H1 (cell line): Measurements from ENCODE around the gene LITAFD. TPM values are rescaled to one million over a fixed set of nuclear protein-coding genes. Genes with fewer than 3 reads are reported as not detected.
A peak's percentile ranks its signal among the peaks of the same experiment; 100 is the strongest.

Source experiments
- CTCF ChIA-PET: fragments of 300-600 bp; sonication (Branson Sonifier 250); formaldehyde crosslinking; loops from one replicate; lab custom pipeline; 2021; ENCODE audit not compliant: partially characterized antibody; lab: Charles Lee
- POLR2A ChIA-PET: fragments of 300-600 bp; sonication (Branson Sonifier 250); formaldehyde crosslinking; loops from one replicate; lab custom pipeline; 2021; ENCODE audit warnings: inconsistent platforms; ENCODE audit not compliant: partially characterized antibody; lab: Charles Lee
- DNase-seq, 2 experiments: peaks; one replicate each; pipeline versions ENCODE4 v3.0.0 to v3.0.0-alpha.2; 2010 to 2022; ENCODE audit warnings: low spot score in 2 of 2, low read depth in 1 of 2, mixed read lengths in 1 of 2
- FAIRE-seq: peaks from 2 replicates; lab custom pipeline; 2011; peaks lifted over from hg19 to GRCh38; lab: Jason Lieb, UNC
- H2AFZ ChIP-seq: 2 replicates; pipeline ENCODE4 v1.8.1; 2012; ENCODE audit warnings: low read length, inconsistent platforms
- H2AK5ac ChIP-seq: 2 replicates; pipeline ENCODE4 v1.6.1; 2013; ENCODE audit warnings: low read depth, low read length
- H2BK120ac ChIP-seq: replicated peaks from 2 replicates; pipeline ENCODE3; 2013; ENCODE audit warnings: low read depth, low read length, inconsistent platforms
- H2BK12ac ChIP-seq: 2 replicates; pipeline ENCODE4 v1.6.1; 2013; ENCODE audit warnings: low read depth, low read length
- H2BK15ac ChIP-seq: 2 replicates; pipeline ENCODE4 v1.6.1; 2013; ENCODE audit warnings: low read length
- H2BK20ac ChIP-seq: 2 replicates; pipeline ENCODE4 v1.6.1; 2013; ENCODE audit warnings: low read length
- H2BK5ac ChIP-seq: 2 replicates; pipeline ENCODE4 v1.6.1; 2013; ENCODE audit warnings: low read depth, low read length
- H3K14ac ChIP-seq: 2 replicates; pipeline ENCODE4 v1.6.1; 2013; ENCODE audit warnings: inconsistent platforms; ENCODE audit not compliant: insufficient read length
- H3K18ac ChIP-seq: 2 replicates; pipeline ENCODE4 v1.6.1; 2013; ENCODE audit warnings: low read length; ENCODE audit errors: extremely low read depth
- H3K23ac ChIP-seq: 2 replicates; pipeline ENCODE4 v1.6.1; 2013; ENCODE audit warnings: inconsistent platforms; ENCODE audit not compliant: insufficient read length
- H3K23me2 ChIP-seq: 2 replicates; pipeline ENCODE4 v1.6.1; 2013; ENCODE audit warnings: low read depth, low read length
- H3K27ac ChIP-seq: 2 replicates; pipeline ENCODE4 v1.6.1; 2011; ENCODE audit warnings: low read depth, low read length, inconsistent platforms
- H3K27me3 ChIP-seq, 4 experiments: replicated peaks in 1 of 4; 1 replicate in 1 of 4; 2 replicates in 3 of 4; pipeline versions ENCODE4 v1.6.1 to v1.8.1; 2011 to 2013; ENCODE audit warnings: low read length in 3 of 4, mild to moderate bottlenecking in 3 of 4, inconsistent platforms in 2 of 4, mixed read lengths in 2 of 4, moderate library complexity in 1 of 4; ENCODE audit not compliant: control insufficient read depth in 3 of 4, insufficient read depth in 3 of 4; ENCODE audit errors: extremely low read depth in 1 of 4
- H3K36me3 ChIP-seq, 4 experiments: 2 replicates each; pipeline versions ENCODE4 v1.6.1 to v1.8.1; 2011 to 2013; ENCODE audit warnings: mild to moderate bottlenecking in 4 of 4, low read length in 3 of 4, moderate library complexity in 2 of 4, control low read depth in 1 of 4, inconsistent platforms in 1 of 4; ENCODE audit not compliant: insufficient read depth in 4 of 4, control insufficient read depth in 2 of 4
- H3K4ac ChIP-seq: replicated peaks from 2 replicates; pipeline ENCODE3; 2013; ENCODE audit warnings: low read length, low read depth, mixed read lengths, inconsistent platforms; ENCODE audit not compliant: insufficient read length
- H3K4me1 ChIP-seq, 4 experiments: replicated peaks in 1 of 4; 1 replicate in 1 of 4; 2 replicates in 3 of 4; pipeline versions ENCODE4 v1.6.1 to v1.8.1; 2011 to 2013; ENCODE audit warnings: low read length in 3 of 4, inconsistent platforms in 2 of 4, mixed read lengths in 1 of 4; ENCODE audit not compliant: insufficient read depth in 4 of 4, control insufficient read depth in 3 of 4
- H3K4me2 ChIP-seq, 2 experiments: 2 replicates each; pipeline versions ENCODE4 v1.6.1 to v1.8.1; 2011 to 2013; ENCODE audit warnings: low read depth in 2 of 2, low read length in 2 of 2, control low read depth in 1 of 2, inconsistent platforms in 1 of 2, mild to moderate bottlenecking in 1 of 2; ENCODE audit not compliant: insufficient read depth in 1 of 2
- H3K4me3 ChIP-seq, 4 experiments: fragments of 200-600, 300-600 bp in 1 of 4; sonication (generic), shearing (Covaris generic), sonication (Bioruptor Twin) in 1 of 4; 2 replicates each; pipeline versions ENCODE4 v1.5.1 to v1.8.1; 2011 to 2016; ENCODE audit warnings: low read length in 4 of 4, low read depth in 3 of 4, control low read depth in 2 of 4, inconsistent platforms in 2 of 4, mild to moderate bottlenecking in 2 of 4, mixed read lengths in 1 of 4, moderate library complexity in 1 of 4; ENCODE audit not compliant: insufficient read depth in 2 of 4; ENCODE audit errors: extremely low read depth in 1 of 4
- H3K56ac ChIP-seq: replicated peaks from 2 replicates; pipeline ENCODE3; 2013; ENCODE audit warnings: low read depth, mild to moderate bottlenecking, mixed read lengths, low read length, inconsistent platforms; ENCODE audit not compliant: insufficient read length
- H3K79me1 ChIP-seq: 2 replicates; pipeline ENCODE4 v1.6.1; 2013; ENCODE audit warnings: low read depth, low read length, control low read depth
- H3K79me2 ChIP-seq, 2 experiments: 2 replicates each; pipeline versions ENCODE4 v1.6.1 to v1.8.1; 2012 to 2013; ENCODE audit warnings: low read length in 2 of 2, mild to moderate bottlenecking in 2 of 2, inconsistent platforms in 1 of 2; ENCODE audit not compliant: insufficient read depth in 2 of 2, control insufficient read depth in 1 of 2
- H3K9ac ChIP-seq, 4 experiments: replicated peaks in 1 of 4; 1 replicate in 1 of 4; 2 replicates in 3 of 4; pipeline versions ENCODE4 v1.6.1 to v1.8.1; 2011 to 2013; ENCODE audit warnings: low read depth in 3 of 4, low read length in 3 of 4, control low read depth in 2 of 4, mild to moderate bottlenecking in 2 of 4, moderate library complexity in 2 of 4, inconsistent platforms in 1 of 4; ENCODE audit errors: extremely low read depth in 1 of 4
- H3K9me3 ChIP-seq, 2 experiments: 2 replicates each; pipeline versions ENCODE4 v1.6.1 to v1.8.1; 2012 to 2013; ENCODE audit warnings: mild to moderate bottlenecking in 2 of 2, moderate library complexity in 2 of 2, control low read depth in 1 of 2, inconsistent platforms in 1 of 2, low read depth in 1 of 2, low read length in 1 of 2, mixed read lengths in 1 of 2; ENCODE audit not compliant: insufficient read depth in 2 of 2
- H4K20me1 ChIP-seq, 2 experiments: replicated peaks in 1 of 2; 2 replicates each; pipeline versions ENCODE3 to v1.8.1; 2011 to 2013; ENCODE audit warnings: inconsistent platforms in 2 of 2, low read length in 2 of 2, mild to moderate bottlenecking in 1 of 2; ENCODE audit not compliant: insufficient read depth in 2 of 2, control insufficient read depth in 1 of 2
- H4K5ac ChIP-seq: 2 replicates; pipeline ENCODE4 v1.6.1; 2013; ENCODE audit warnings: low read length, low read depth, mixed read lengths, inconsistent platforms; ENCODE audit not compliant: insufficient read length
- H4K8ac ChIP-seq: 2 replicates; pipeline ENCODE4 v1.8.0; 2013; ENCODE audit warnings: mild to moderate bottlenecking, moderate library complexity, low read length, inconsistent platforms; ENCODE audit not compliant: insufficient read depth; ENCODE audit errors: extremely low read depth
- H4K91ac ChIP-seq: replicated peaks from 2 replicates; pipeline ENCODE3; 2013; ENCODE audit warnings: low read length, mixed read lengths, inconsistent platforms; ENCODE audit not compliant: insufficient read length
- ATF2 ChIP-seq: IDR thresholded peaks from 2 replicates; pipeline ENCODE4 v1.6.1; 2012; ENCODE audit warnings: low read length, inconsistent platforms
- BACH1 ChIP-seq: IDR thresholded peaks from 2 replicates; pipeline ENCODE4 v1.6.1; 2012; ENCODE audit warnings: low read length, improper control_type of control experiment
- CBX5 ChIP-seq: fragments of 300-800, 300-1000 bp; sonication (generic); IDR thresholded peaks from 2 replicates; pipeline ENCODE4 v1.7.1; 2016; ENCODE audit warnings: antibody characterized with exemption, low read length, low read depth
- JUN ChIP-seq: IDR thresholded peaks from 2 replicates; pipeline ENCODE4 v1.6.1; 2011; ENCODE audit warnings: low read depth, mild to moderate bottlenecking, improper control_type of control experiment, low read length
- JUND ChIP-seq: IDR thresholded peaks from 2 replicates; pipeline ENCODE4 v1.6.1; 2011; ENCODE audit warnings: mild to moderate bottlenecking, improper control_type of control experiment, low read length
- RAD21 ChIP-seq, 2 experiments: IDR thresholded peaks in 1 of 2; conservative IDR thresholded peaks in 1 of 2; 2 replicates each; pipeline ENCODE4 v1.6.1; 2011; ENCODE audit warnings: low read depth in 2 of 2, low read length in 2 of 2, improper control_type of control experiment in 1 of 2, inconsistent platforms in 1 of 2, mild to moderate bottlenecking in 1 of 2, moderate library complexity in 1 of 2
- RNF2 ChIP-seq: fragments of 200-900, 300-1000 bp; sonication (generic); IDR thresholded peaks from 2 replicates; pipeline ENCODE4 v1.7.1; 2016; ENCODE audit warnings: borderline replicate concordance, low read depth, mild to moderate bottlenecking, antibody characterized with exemption, low read length; ENCODE audit not compliant: poor library complexity, severe bottlenecking; ENCODE audit errors: missing control alignments
- TBP ChIP-seq: IDR thresholded peaks from 2 replicates; pipeline ENCODE4 v1.6.1; 2011; ENCODE audit warnings: low read depth, low read length, improper control_type of control experiment
- WGBS, 2 experiments: shearing (Covaris generic) in 1 of 2; methylation state at CpG; one replicate each; pipeline versions ENCODE4 v1.1.6 to v1.1.7; 2013 to 2015; ENCODE audit warnings: low lambda C conversion rate in 2 of 2, mixed read lengths in 2 of 2, inconsistent platforms in 1 of 2, low coverage in 1 of 2, missing lambda C conversion rate in 1 of 2; ENCODE audit not compliant: insufficient replicate concordance in 2 of 2, insufficient coverage in 1 of 2, insufficient read length in 1 of 2; ENCODE audit errors: extremely low coverage in 1 of 2, missing lambda C conversion rate in 1 of 2; 5-methylcytosine and 5-hydroxymethylcytosine counted together
- polyA plus RNA-seq, 7 experiments: library from polyadenylated mRNA; depleted of rRNA in 3 of 7; stranded (reverse) in 5 of 7; unstranded in 2 of 7; fragments of >200 nt in 5 of 7; fragments of 200-250 nt in 2 of 7; gene quantifications; 1 replicate in 5 of 7; 2 replicates in 1 of 7; 4 replicates in 1 of 7; pipeline versions ENCODE4 v1.2.1 to v1.2.3, GENCODE V29; 2011 to 2013; ENCODE audit warnings: missing spikeins in 2 of 7, mixed read lengths in 2 of 7
- total RNA-seq: library from RNA; stranded (reverse); fragmentation: NEBNext Ultra II Directional; extraction: Animal tissue kit (Norgen Biotek cat#: 25700); gene quantifications from 2 replicates; pipeline ENCODE4 v1.2.1, GENCODE V29; 2021

Gene LITAFD
- total and polyA plus RNA-seq, 2 of the 8 experiments (the other 6 are each of a cell fraction or from before 2014, with no cell fraction given) = not detected

- H3K4me1 ChIP-seq = peaks cover 13 to 20% (median 19%) of the 10 kb centered on the region in 4 experiments
- FAIRE-seq = no peak
- peaks cover 18% of the 10 kb centered on the region for H3K23me2 ChIP-seq
- H3K9me3 ChIP-seq = no peaks in the 10 kb centered on the region
- no peak overlapping the region for H3K4ac ChIP-seq
- H2AK5ac ChIP-seq = no peak overlapping the region
- peaks cover 0 to 7% (median 0%) of the 10 kb centered on the region in 4 experiments; a peak in 2 of 8 replicates for H3K36me3 ChIP-seq
- ChIA-PET POLR2A (interaction anchor here (0.7 to 29.1 kb wide), 11 partner anchors 4 to 503 kb away, joined by 3 to 456 read pairs (median 5); partner anchors contain the start of genes CARHSP1, HAPSTR1 and LITAFD), CTCF (interaction anchor here (1.1 to 10.5 kb wide), 5 partner anchors 9 to 139 kb away, joined by 4 to 90 read pairs (median 5); partner anchors contain the start of gene LITAFD)
- no peak for DNase-seq
- H4K5ac ChIP-seq = no peak overlapping the region
- peak overlapping the region; percentile 87; the same call in 1 of the 2 replicates for H4K8ac ChIP-seq
- no peak overlapping the region; the same call in 1 of the 2 replicates for H3K18ac ChIP-seq
- peak overlapping the region; percentile 66 for H2BK120ac ChIP-seq
- no peak overlapping the region for H2BK20ac ChIP-seq
- peak overlapping the region; percentile 84 for H4K91ac ChIP-seq
- peak overlapping the region; percentile 66 for H3K56ac ChIP-seq
- peaks cover 13 to 34% of the 10 kb centered on the region in 2 experiments for H3K79me2 ChIP-seq
- peaks cover 8% of the 10 kb centered on the region for H3K79me1 ChIP-seq
- H2AFZ ChIP-seq = peak overlapping the region; percentile 82
- WGBS, 2 experiments = 24% methylated on average over 24 of the region's 37 CpGs; no CpG with 5 or more reads in 1 of the 2 experiments
- no peak overlapping the region; the same call in 1 of the 2 replicates for H3K27ac ChIP-seq
- peak overlapping the region; percentile 14 to 64 (median 51); a peak in 7 of 8 replicates for H3K4me3 ChIP-seq
- peaks cover 3 to 18% of the 10 kb centered on the region in 2 experiments for H4K20me1 ChIP-seq
- H3K9ac ChIP-seq = peak overlapping the region in 3 of 4 experiments; percentile 22 to 50 (median 43); a peak in 5 of 7 replicates
- H2BK5ac ChIP-seq = no peak overlapping the region
- H3K4me2 ChIP-seq = peak overlapping the region; percentile 76 to 99
- H2BK12ac ChIP-seq = no peak overlapping the region
- H3K23ac ChIP-seq = no peak overlapping the region
- no peaks in the 10 kb centered on the region for H3K27me3 ChIP-seq
- peak overlapping the region; percentile 88; the same call in 1 of the 2 replicates for H2BK15ac ChIP-seq
- H3K14ac ChIP-seq = no peak overlapping the region
- peak; percentile 43; the same call in 1 of the 2 replicates for TF ChIP-seq TBP
- no peak for TF ChIP-seq RNF2
- no peak for TF ChIP-seq JUND
- TF ChIP-seq RAD21 (IDR thresholded peaks at IDR 0.05 in 1 of 2, conservative IDR thresholded peaks at IDR 0.05 in 1 of 2; ENCODE audit: low read depth in 2 of 2, low read length in 2 of 2) = peak in 1 of 2 experiments; percentile 20; a peak in 2 of 4 replicates
- TF ChIP-seq CBX5 = no peak
- TF ChIP-seq JUN = no peak
- TF ChIP-seq BACH1 = no peak
- TF ChIP-seq ATF2 = no peak
These were observed 12.8 kb upstream of the LITAFD start for GRCh38 chr16:8869212-8869987.
